Embryonic facial prominence (tissue), 1 donor: Measurements from ENCODE around the gene SDR42E2.
"Not testable (repeated sequence)": the region's sequence is repeated elsewhere in the genome, so short reads cannot be mapped to it uniquely, and the experiment has no call there.

ENCODE experiments used
- DNase-seq: peaks from one replicate; pipeline ENCODE4 v3.0.0-alpha.2; 2016; ENCODE audit errors: extremely low spot score

SDR42E2 gene

DNA sequence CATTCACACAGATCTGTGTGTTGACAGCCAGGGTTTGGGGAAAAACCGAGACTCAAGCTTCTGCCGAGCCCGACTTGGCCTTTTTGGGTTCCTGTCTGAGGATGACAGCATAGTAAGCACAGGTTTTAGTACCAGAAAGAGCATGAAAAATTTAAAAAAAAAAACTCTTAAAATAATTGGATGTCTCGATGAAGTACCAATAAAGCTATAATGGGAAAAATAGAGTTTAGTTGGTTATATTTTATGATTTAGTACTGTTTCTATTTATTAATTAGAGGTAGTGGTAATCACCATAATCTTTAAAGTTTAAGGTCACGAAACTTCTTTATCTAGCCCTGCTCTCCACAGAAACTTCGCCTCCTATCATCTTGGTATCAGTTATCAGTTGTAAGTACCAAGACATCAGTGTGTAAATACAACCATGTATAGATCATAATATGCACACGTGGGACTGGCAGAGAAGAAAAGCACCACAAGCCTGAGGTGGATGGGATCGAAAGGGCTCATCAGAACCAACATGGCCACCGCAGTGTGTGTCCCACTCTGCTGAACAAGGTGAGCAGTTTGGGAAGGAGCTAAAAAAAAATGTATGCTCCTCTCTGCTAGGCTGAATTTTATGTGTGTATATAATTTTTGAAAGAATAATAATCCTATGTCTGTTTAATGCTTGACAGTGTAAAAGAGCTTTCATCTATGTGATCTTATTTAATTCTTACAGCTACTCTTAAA, 29.4 kb downstream of the SDR42E2 start:
- DNase-seq = peak; percentile 25

DNA sequence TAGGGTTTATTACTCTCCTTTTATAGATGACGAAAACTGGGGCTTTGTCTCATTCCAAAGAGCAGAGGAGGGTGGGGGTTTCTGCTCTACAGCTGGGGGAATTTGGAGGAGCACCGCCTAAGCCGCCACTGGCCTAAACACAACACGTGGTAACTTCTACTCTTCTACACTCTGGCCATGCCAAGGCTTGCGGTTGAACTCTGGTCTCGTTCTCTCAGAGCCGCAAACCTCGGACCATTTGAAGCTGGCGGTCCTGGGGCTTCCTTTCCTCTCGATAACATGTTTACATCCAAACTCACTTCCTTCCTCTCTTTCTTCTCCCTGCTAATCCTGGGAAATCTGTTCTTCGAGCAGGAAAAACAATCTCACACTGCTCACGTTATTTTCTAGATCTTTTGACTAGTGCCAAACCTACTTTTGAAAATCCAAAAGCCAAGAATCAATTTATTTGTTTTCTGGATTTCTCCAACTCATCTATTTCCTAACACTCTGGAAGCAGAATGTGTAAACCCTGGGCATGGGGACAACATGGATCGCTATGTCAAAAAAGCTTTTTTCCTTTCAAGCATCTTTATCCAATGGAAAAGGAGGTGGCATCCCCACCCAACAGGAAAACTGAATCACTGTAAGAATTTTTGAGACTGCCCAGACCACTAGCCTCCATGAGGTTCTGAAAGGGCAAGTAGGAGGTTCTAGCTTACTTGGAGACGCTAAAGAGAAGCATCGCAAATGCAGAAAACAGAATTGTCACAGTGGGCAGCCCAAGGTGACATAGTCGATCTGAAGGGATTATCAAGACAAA, 30.2 kb downstream of the SDR42E2 start:
- DNase-seq = peak; percentile 83

DNA sequence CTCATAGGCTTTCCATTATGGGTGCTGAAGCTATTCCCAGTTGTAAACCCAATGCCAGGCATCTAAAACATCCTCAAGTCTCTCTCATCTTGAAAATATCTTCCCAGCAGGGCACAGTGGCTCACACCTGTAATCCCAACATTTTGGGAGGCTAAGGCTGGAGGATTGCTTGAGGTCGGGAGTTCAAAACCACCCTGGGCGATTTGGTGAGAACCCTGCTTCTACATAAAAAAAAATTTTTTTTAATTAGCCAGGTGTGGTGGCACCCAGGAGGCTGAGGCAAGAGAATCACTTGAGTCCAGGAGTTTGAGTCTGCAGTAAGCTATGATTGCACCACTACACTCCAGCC, 30.7 kb downstream of the SDR42E2 start:
- no peak for DNase-seq

GRCh38 chr16:22194707-22195444, 32.6 kb downstream of the SDR42E2 start:
- DNase-seq = no peak

DNA sequence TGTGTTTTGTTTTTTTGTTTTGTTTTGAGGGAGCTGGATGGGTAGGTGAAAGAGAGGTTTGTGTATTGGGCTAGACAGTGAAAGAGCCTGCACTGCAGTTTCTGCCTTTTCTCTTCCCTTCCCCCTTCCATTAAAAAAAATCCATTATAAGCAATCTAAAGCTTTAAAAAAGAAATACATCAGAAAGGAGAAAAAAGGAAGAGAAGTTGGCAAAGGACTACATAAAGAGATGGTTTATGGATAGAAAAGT, 33.1 kb downstream of the SDR42E2 start:
- no peak for DNase-seq

- peak; percentile 87 for DNase-seq
Observed at GRCh38 chr16:22195695-22196558, 33.6 kb downstream of the SDR42E2 start.

DNA sequence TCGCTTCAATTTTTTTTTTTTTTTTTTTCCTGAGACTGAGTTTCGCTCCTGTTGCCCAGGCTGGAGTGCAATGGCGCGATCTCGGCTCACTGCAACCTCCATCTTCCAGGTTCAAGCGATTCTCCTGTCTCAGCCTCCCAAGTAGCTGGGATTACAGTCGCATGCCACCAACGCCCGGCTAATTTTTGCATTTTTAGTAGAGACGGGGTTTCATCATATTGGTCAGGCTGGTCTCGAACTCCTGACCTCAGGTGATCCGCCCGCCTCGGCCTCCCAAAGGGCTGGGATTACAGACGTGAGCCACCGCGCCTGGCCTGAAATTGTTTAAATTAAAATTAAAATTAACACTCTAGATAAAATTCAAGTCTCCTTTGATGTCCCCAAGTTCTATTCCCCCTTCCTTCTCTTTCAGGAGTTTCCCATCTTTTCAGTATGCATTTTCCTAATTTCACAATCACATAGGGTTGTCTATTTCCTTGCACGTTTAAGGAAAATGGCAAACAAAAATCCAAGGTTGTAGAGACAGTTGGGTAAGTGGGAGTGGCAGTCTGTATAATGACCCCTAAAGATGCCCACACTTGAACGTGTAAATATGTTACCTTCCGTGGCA, 34.4 kb downstream of the SDR42E2 start:
- DNase-seq = not testable (repeated sequence)

GRCh38 chr16:22198547-22199293, 36.4 kb downstream of the SDR42E2 start:
- DNase-seq = no peak

DNA sequence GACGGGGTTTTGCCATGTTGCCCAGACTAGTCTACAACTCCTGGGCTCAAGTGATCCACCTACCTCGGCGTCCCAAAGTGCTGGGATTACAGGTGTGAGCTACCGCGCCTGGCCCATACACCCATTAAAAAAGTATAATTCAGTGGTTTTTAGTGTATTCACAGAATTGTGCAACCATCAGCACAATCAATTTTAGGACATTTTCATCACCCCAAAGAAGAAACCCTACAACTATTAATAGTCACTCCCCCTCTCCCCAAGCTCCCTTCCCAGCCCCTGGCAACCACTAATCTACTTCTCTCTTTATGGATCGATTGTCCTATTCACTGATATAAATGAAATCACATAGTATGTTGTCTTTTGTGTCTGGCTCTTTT, 39.9 kb downstream of the SDR42E2 start:
- DNase-seq = no peak

- no peak for DNase-seq
Observed at GRCh38 chr16:22203091-22203490, 40.8 kb downstream of the SDR42E2 start.

DNA sequence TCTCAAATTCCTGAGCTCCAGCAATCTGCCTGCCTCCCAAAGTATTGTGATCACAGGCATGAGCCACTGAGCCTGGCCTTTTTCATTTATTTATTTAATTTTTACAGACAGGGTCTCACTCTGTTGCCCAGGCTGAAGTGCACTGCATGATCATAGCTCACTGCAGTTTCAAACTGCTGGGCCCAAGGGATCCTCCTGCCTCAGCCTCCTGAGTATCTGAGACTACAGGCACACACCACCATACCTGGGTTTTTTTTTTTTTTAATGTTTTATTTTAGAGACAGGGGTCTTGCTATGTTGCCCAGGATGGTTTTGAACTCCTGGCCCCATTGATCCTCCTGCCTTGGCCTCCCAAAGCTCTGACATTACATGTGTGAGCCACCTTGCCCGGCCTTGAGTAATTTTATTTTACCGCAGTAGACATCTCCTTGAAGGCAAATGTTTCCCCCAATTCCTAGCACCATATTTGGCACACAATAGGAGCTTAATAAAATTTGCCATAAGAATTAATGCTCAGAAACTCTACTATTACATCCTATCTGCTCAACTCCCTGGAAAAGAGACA, 41.9 kb downstream of the SDR42E2 start:
- no peak for DNase-seq

DNA sequence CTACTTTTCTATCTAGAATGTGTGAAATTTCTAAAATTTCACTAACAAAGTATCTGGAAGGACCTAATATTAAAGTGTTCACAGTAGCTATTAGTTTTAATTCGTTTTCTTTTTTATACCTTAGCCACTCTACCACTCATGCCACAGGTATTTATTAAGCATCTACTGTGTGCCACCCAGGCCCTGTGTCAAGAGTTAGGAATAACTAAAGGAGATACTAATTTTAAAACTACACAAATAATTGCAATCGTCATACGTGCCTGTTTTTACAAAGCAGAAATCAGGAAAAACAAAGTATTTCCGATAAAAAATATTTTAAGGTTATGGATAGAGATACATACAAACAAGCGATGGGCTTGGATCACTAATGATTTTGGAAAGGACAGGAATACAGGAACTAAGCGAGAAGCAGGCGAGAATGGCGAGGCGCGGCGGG, 43.3 kb downstream of the SDR42E2 start:
- DNase-seq = no peak

DNA sequence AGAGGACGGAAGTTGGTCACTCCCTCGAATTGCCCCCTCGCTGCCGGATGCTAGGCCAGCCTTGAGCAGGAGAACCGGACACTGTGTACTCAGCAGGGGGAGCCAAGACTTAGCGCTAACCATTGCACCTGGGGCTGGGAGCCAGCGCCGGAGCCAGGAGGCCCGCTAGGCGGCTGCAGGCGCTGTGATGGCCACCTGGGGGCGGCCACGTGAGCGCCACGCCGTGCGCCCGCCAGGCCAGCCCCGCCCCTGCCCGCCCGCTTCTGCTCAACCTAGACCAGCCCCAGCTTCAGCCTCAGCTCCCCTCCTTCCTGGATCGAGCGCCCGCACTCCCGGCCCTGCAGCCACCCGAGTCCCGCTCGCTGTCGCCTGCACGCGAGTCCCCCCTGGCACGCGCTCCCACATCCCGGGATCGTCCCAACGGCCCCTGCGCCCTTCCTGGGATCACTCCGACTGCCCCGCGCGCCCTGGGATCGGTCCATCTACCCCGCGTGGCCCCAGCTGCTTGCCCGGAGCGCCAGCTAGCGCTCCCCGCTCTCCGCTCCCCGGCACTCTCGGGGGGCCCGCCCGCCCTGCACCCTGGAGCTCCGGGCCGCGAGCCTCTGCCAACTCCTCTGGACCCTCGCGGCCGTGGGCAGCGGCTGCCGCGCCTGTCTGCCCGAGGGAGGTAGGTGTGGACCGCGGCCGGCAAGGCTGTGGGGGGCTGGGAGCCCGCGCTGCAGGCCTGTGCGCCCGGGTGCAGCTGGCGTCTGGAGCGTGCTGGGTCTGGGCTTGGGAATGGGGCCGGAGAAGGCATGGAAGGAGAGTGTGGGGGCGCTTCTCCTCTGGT, 43.9 kb downstream of the SDR42E2 start, which contains the start of gene EEF2K:
Gene EEF2K (plus strand): TSS at position 266 of the 829 bp plus-strand sequence. CDS start 19,452 bp downstream, outside the sequence.
- DNase-seq = peak; percentile 67

GRCh38 chr16:22206842-22207714, 44.8 kb downstream of the SDR42E2 start:
- peak; percentile 61 for DNase-seq

- DNase-seq = no peak
Observed at GRCh38 chr16:22207715-22208360, 45.5 kb downstream of the SDR42E2 start.

GRCh38 chr16:22210285-22210684, 48.0 kb downstream of the SDR42E2 start:
- DNase-seq = no peak

DNA sequence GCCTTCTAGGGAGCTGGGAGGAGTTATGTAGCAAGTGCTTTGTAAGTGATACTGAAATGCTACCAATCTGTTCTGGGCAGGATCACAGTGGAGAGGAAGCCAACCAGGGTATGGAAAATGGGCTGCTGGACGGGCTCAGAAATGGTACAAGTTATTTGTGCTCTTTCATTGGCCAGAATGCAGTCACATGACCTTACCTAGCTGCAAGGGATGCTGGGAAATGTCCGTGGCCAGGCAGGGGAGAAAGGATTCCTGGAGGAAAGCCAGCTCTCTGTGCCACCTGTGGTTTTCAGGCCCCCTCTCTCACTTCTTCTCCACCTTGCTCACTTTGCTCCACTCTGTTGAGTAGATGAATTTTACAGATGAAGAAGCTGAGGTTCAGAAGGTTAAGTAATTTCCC, 48.5 kb downstream of the SDR42E2 start:
- no peak for DNase-seq

DNA sequence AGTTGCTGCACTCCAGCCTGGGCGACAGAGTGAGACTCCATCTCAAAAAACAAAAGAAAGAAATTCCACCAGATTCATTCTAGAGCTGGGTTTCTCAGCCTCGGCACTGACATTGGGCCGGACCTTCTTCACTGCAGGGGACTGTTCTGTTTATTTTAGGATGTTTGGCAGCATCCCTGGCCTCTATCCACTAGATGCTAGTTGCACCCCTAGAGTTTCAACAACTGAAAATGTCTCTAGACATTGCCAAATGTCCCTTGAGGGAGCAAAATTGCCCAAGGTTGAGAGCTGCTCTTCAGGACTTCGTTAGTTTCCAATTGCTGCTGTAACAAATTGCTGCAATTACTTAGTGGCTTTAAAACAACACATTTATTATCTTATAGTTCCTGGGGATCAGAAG, 50.9 kb downstream of the SDR42E2 start:
- no peak for DNase-seq
